ENCODE measurements around the gene CACNA1G.

Gene CACNA1G

DNA sequence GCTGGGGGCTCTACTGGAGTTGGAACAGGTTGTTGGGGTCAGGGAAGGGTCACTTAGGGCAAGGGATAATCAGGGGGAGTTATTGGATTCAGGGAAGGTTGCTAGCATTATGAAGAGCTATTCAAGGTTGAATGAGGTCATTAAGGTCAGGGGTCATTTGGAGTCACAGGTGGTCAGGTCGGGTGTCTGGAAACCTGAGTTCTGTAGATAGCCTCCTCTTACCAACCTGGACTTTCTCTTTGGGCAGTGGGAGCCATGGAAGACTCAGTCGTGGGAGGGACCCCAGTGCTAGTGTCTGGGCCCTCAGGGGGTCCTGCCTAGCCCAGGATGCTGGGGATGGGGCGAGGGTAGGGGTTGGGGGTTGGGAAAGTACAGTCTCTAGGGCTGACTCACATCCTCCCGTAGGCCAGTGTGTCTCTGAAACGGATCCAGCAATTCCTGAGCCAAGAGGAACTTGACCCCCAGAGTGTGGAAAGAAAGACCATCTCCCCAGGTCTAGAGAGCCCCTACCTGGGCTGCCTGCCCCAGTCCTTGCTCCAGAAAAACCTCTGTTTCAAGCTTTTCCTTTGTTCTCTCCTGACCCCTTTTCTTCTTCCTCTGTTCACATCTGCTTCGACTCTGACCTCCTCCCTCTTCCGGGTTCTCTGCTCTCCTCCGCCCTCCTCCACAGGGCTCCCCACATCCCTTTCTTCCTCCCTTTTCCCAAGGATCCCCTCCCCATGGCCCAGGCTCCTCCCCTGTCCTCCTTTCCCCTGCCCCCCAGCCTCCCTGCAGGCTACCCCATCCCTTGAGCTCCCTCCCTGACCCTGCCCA, 107.7 kb downstream of the CACNA1G start:
- DNase-seq (ENCODE audit: extremely low read depth, low read depth) = no peak
- TF ChIP-seq, protein P1, sequence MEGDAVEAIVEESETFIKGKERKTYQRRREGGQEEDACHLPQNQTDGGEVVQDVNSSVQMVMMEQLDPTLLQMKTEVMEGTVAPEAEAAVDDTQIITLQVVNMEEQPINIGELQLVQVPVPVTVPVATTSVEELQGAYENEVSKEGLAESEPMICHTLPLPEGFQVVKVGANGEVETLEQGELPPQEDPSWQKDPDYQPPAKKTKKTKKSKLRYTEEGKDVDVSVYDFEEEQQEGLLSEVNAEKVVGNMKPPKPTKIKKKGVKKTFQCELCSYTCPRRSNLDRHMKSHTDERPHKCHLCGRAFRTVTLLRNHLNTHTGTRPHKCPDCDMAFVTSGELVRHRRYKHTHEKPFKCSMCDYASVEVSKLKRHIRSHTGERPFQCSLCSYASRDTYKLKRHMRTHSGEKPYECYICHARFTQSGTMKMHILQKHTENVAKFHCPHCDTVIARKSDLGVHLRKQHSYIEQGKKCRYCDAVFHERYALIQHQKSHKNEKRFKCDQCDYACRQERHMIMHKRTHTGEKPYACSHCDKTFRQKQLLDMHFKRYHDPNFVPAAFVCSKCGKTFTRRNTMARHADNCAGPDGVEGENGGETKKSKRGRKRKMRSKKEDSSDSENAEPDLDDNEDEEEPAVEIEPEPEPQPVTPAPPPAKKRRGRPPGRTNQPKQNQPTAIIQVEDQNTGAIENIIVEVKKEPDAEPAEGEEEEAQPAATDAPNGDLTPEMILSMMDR (IDR thresholded peaks at IDR 0.05; ENCODE audit: low read depth, low read length, missing control alignments) = no peak
- H3K4me3 ChIP-seq (replicated peaks; ENCODE audit: low read depth, low read length) = no peak overlapping the region

DNA sequence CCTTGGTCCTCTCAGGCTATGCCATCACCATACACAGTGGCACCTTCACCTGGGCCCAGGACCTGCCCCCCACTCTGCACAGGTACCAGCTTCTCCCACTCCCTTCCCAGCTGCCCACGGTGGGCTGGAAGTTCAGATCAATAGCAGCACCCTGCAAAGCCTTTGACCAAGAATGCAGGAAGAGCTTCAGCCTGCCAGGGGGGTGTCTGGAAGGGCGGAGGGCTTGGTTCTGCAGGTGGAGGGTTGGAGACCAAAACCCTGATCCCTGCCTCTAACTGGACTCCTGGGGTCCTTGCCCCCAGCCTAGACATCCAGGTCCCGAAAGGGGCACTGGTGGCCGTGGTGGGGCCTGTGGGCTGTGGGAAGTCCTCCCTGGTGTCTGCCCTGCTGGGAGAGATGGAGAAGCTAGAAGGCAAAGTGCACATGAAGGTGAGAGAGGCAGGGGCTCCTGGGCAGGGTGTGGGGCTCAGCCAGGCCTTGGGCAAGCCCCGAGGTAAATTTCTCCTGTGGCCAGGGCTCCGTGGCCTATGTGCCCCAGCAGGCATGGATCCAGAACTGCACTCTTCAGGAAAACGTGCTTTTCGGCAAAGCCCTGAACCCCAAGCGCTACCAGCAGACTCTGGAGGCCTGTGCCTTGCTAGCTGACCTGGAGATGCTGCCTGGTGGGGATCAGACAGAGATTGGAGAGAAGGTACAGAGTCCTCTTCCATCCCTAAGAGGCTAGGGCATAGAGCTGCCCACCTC, 108.5 kb downstream of the CACNA1G start:
- no peak overlapping the region for H3K4me3 ChIP-seq (replicated peaks; ENCODE audit: low read depth, low read length)
- TF ChIP-seq, protein P1 (IDR thresholded peaks at IDR 0.05; ENCODE audit: low read depth, low read length, missing control alignments) = no peak
- no peak for DNase-seq (ENCODE audit: extremely low read depth, low read depth)

DNA sequence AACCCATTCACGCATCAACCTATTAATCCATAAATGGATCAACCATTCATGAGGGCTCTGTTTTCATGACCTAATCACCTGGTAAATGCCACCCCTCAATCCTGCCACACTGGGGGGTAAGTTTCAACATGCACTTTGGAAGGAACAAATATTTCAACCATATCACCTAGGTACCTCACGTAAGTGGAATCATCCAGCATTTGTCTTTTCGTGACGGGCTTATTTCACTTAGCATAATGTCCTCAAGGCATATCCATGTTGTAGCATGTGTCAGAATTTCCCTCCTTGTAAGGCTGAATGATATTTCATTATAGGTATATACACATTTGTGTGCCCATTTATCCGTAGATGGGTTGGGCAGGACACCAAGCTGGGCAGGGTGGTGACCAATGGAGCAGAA, 111.6 kb downstream of the CACNA1G start:
- no peak for DNase-seq (ENCODE audit: extremely low read depth, low read depth)
- TF ChIP-seq, protein P1 (IDR thresholded peaks at IDR 0.05; ENCODE audit: low read depth, low read length, missing control alignments) = no peak
- no peak overlapping the region for H3K4me3 ChIP-seq (replicated peaks; ENCODE audit: low read depth, low read length)

DNA sequence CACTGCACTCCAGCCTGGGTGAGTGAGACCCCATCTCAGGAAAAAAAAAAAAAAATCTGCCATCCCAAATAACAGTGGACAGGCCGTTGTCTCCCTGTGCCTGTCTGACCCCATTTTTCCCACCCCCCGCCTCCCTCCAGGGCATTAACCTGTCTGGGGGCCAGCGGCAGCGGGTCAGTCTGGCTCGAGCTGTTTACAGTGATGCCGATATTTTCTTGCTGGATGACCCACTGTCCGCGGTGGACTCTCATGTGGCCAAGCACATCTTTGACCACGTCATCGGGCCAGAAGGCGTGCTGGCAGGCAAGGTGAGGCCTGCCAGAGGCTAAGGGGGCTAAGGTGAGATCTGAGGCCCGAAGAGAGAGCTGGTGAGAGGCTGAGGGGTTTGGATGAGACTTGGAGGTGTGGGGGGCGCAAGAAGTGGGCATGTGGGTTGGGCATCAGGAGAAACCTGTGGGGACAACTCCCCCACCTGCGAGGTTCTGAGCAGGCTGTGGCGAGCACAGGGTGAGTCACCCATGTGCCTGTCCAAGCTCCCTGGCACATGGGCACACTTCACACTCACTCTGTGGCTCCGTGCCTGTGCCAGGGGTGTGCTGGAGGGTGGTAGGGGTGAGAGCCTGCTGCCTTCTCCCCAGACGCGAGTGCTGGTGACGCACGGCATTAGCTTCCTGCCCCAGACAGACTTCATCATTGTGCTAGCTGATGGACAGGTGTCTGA, 112.5 kb downstream of the CACNA1G start:
- DNase-seq (ENCODE audit: extremely low read depth, low read depth) = no peak
- H3K4me3 ChIP-seq (replicated peaks; ENCODE audit: low read depth, low read length) = no peak overlapping the region
- TF ChIP-seq, protein P1 (IDR thresholded peaks at IDR 0.05; ENCODE audit: low read depth, low read length, missing control alignments) = no peak

DNA sequence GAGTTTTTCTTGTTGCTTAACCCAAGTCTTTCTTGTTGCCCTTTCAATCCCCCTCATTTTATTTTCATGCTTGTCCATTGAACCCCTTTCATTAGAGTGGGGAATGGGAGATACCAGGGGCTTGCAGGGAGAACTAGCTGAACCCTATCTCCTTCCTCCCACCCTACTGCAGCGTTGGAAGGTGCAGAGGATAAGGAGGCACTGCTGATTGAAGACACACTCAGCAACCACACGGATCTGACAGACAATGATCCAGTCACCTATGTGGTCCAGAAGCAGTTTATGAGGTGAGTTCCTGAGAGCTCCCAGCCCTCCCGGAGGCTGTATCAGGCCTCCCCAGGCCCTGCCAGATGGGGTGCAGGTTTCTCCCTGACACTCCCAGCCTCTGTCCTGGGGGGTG, 114.7 kb downstream of the CACNA1G start:
- TF ChIP-seq, protein P1 (IDR thresholded peaks at IDR 0.05; ENCODE audit: low read depth, low read length, missing control alignments) = no peak
- no peak overlapping the region for H3K4me3 ChIP-seq (replicated peaks; ENCODE audit: low read depth, low read length)

DNA sequence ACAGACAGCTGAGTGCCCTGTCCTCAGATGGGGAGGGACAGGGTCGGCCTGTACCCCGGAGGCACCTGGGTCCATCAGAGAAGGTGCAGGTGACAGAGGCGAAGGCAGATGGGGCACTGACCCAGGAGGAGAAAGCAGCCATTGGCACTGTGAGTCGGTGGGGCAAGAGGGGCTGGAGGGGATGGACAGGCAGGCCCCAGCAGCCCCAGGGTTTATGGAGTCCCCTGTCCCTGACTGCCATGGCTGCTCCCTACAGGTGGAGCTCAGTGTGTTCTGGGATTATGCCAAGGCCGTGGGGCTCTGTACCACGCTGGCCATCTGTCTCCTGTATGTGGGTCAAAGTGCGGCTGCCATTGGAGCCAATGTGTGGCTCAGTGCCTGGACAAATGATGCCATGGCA, 115.1 kb downstream of the CACNA1G start:
- TF ChIP-seq, protein P1 (IDR thresholded peaks at IDR 0.05; ENCODE audit: low read depth, low read length, missing control alignments) = no peak

More for the DNA sequence above, 114.7 kb downstream of the CACNA1G start:
- no peak for DNase-seq (ENCODE audit: extremely low read depth, low read depth)

More for the DNA sequence above, 115.1 kb downstream of the CACNA1G start:
- no peak for DNase-seq (ENCODE audit: extremely low read depth, low read depth)
- H3K4me3 ChIP-seq (replicated peaks; ENCODE audit: low read depth, low read length) = no peak overlapping the region
